GM19452 (cell line): ENCODE measurements around the gene ATP6V1G3.
A peak's percentile ranks its signal among the peaks of the same experiment; 100 is the strongest.
"Not testable (repeated sequence)": the region's sequence is repeated elsewhere in the genome, so short reads cannot be mapped to it uniquely, and the experiment has no call there.

Source experiments
- ATAC-seq: cut with Tn5 transposase; IDR thresholded peaks from one replicate; pipeline ENCODE4 v1.9.1; 2021; ENCODE audit not compliant: unreplicated experiment

Gene ATP6V1G3

DNA sequence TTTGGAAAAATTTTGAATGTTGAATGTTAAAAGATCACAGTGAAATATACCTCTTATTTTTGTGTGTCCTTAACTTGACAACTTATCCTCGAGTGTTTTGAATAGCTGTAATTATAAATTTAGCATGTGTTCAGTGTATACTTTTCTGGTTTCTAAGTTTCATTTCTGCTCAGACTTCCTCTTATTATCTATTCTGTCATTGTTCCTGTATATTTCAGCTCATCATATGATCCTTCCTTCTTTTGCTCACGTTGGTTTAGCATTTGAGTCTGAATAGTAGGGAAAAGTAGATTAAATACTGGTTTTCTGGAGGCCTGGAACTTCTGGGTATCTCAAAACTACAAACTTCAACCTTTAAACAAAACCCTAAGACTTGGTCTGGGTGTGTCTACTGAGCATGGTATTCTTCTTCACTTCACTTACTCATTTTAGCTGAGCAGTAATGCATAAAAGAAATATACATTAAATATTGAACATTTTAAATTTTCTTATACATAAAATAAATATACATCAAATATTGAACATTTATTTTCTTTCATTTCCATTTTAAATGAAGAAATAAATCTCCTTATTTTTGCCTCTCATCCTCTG lies 3.3 kb upstream of the ATP6V1G3 start:
- peak; percentile 80 for ATAC-seq

- no peak for ATAC-seq
Observed at GRCh38 chr1:198542632-198543031, 2.2 kb upstream of the ATP6V1G3 start.

- no peak for ATAC-seq
Observed at GRCh38 chr1:198541737-198542136, 1.3 kb upstream of the ATP6V1G3 start.

DNA sequence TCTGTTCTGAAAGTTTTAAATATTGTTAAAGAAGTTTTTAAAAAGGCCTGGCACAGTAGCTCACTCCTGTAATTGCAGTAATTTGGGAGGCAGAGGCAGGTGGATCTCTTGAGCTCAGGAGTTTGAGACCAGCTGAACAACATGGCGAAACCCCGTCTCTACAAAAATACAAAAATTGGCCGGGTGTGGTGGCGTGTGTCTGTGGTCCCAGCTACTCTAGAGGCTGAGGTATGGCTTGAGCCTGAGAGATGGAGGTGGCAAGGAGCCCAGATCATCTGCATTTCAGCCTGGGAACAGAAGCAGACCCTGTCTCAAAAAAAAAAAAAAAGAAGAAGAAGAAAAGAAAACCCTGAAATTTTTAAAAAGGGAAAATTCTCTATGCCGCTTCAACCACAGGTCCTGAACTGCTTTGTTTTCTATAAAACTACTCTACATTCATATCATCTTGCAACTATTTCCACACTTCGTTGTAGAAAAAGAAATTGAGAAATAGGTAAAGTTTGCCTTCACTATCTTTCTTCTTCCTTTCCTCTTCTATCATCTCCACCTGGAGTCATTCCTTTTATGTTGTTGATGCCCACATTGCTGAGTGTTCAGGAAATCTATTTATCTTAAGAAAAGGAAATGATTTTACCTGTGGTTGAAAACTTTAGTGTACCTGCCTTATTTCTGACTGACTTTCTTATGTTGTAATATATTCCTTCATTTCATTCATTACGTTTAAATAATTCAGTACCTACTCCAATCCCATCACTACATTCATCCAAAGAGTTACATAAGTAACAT lies 1.7 kb downstream of the ATP6V1G3 start:
- ATAC-seq = no peak

GRCh38 chr1:198535631-198536030 lies 4.8 kb downstream of the ATP6V1G3 start:
- ATAC-seq = no peak

DNA sequence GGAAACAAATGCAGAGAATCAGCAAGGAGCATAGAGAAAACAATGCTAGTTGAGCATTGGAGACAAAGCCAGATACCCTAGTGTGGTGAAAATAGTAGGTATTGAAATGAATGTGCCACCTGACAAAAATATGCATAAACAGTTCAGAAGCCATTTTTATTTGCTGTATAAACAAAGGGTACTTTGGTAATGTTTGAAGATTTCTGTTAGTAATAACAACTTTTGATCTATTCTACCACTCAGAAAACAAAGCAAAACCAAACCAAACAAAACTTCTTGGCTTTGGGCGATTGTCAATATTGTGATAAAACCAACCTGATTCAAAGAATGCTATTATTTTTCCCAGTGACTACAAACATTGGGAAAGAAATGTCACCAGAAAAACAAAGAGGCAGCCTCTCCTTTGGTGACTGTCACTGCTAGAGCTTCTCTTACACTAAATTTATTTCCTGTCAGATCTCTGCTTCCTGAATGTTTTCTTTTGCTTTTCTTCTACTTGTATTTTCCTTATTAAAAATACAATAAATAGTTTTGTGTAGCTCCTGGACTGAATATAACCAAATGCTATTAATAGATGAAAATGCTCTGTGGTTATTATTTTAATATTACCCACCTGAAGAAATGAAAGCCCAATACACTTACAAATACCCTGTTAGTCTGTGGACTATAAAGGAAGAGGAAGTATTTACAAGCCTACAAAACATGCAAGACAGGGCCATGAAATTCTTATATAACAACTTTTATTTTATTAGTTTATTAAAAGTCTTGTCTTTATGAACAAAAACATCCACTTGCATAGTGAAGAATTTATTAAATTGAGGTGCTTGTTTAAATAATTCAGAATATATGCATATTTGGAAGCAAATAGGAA lies 5.7 kb downstream of the ATP6V1G3 start:
- no peak for ATAC-seq

GRCh38 chr1:198531891-198532290 lies 8.6 kb downstream of the ATP6V1G3 start:
- no peak for ATAC-seq

DNA sequence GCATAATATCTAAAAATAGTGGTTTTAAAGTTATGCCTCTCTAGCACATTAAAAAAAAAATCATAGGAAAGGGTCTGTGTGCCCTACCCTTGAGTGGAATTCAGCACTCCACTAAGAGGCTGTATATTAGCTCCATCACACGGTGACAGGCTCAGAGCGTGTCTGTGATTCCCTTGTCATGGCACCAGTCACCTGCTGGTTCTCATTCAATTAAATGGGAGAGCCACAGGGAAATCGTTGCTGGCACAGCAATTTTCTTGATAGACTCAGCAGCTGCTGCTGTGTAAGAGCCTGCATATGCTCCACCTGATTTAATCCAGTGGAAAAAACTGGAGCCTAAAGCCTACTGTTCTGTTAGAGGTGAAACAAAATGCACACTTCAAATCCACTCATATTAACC lies 9.5 kb downstream of the ATP6V1G3 start:
- ATAC-seq = no peak

GRCh38 chr1:198529414-198529813 lies 11.1 kb downstream of the ATP6V1G3 start:
- no peak for ATAC-seq

- no peak for ATAC-seq
Observed at GRCh38 chr1:198528364-198528763, 12.1 kb downstream of the ATP6V1G3 start.

- no peak for ATAC-seq
Observed at GRCh38 chr1:198524556-198524955, 15.9 kb downstream of the ATP6V1G3 start.

GRCh38 chr1:198524127-198524526 lies 16.4 kb downstream of the ATP6V1G3 start:
- ATAC-seq = not testable (repeated sequence)

DNA sequence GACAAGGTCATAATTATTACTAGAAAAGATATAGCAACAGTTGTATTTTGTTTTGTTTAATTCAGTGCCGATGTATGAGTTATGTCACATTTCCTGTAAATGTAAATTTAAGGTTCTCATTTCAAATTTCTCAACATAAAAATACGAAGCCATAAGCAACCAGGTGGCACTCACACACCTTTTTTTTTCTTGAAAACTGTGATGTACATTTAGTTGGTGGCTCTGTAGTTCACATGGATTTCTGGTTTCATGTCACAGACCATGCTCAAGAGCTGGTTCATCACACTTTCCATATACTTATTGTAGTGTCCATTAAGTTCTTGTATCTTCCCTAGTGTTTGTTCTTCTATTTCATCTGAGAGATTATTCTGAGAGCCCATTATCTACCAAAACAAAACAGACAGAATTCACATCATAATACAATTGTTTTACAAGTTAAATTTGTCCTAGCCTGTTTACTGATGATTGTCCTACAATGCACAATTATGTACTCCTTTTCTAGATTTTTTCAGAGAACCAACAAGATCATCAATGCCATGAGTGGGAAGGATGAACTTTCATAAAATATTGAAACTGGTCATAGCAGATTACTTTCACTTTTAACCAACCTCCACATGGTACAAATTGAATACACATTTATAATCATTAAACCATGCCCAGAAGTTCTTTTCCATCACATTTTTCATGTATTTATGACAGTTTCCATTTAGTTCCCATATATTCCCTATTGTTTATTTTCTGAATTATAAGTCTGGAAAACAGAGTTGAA lies 17.1 kb downstream of the ATP6V1G3 start:
- no peak for ATAC-seq

- peak; percentile 91 for ATAC-seq
Observed at GRCh38 chr1:198520524-198521254, 19.8 kb downstream of the ATP6V1G3 start.

GRCh38 chr1:198519639-198520501 lies 20.6 kb downstream of the ATP6V1G3 start:
- peak; percentile 13 for ATAC-seq

GRCh38 chr1:198517623-198518199 lies 22.8 kb downstream of the ATP6V1G3 start:
- no peak for ATAC-seq

DNA sequence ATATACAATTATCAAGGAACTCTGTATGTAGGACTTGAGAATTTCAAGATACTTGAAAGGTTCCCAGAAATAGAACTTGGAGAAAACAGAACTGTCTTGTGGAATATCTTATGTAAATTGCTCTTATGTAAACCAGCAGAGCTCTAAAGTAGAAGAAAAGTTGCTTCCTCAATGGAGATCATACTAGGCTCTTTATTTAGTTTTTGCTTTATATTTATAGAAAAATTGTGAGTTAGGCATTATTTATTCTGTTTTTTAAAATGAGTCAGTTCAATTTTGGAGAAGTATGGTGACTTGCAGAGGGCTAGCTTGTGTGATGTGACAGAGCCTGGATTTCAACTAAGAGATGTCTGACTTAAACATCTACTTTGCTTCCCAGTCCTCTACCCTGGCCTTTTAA lies 40.4 kb downstream of the ATP6V1G3 start:
- no peak for ATAC-seq

DNA sequence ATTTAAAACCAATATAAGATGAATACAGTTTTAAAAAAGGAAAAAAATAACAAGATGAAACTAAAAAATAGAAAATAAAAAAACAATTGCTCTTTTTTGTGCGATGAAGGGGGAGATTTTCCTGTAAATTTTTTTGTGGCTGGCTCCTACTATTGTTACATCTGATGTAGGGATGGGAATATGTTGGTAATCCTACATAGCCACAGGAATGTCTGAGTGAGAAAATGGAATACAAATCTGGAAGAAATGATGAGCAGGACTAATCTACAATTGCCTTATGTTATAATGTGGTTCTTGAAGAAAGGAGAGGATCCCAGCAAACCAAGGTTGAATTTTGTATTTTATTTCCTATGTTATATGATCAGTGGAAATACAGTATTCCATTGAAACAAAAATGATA lies 40.9 kb downstream of the ATP6V1G3 start:
- ATAC-seq = no peak

GRCh38 chr1:198498881-198499280 lies 41.6 kb downstream of the ATP6V1G3 start:
- ATAC-seq = no peak
